Middle frontal gyrus (tissue), 1 donor: ENCODE results near the gene SLC9C2.
"Not testable (repeated sequence)": the region's sequence is repeated elsewhere in the genome, so short reads cannot be mapped to it uniquely, and the experiment has no call there.

Experiments used
- DNase-seq: peaks from one replicate; pipeline ENCODE4 v3.0.0-alpha.2; 2015; ENCODE audit warnings: low spot score; ENCODE audit errors: extremely low spot score

Gene SLC9C2

DNA sequence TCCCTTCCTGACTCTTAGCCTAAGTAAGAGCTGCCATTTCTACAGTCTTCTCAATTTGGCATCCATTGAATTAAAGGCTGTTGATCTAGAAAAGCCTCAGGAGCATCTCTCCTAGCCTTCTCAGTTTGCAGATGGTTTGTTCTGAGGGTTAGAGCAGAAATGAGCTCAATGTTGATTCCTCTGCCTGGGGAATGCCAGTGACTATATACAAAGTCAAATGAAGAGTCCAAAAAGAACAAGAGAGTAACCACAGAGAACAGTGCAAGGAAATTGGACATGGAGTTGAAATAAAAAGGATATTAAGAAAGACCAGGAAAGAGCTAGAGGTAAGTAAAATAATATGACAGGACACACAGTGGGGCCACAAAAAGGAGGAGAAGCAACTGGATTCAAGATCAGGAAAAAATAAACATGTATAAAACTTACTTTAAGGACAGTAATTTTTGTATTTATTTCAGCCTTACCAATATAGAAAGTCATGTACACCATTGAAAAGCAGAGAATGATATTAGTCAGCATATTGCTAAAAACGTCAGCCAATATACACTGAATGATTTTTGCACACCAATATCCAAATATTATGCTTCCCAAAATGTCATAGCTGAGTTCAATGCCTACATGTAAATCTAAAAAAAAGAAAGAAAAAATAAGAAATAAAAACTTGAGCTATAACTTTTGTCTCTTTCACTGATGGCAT, 21.3 kb downstream of the SLC9C2 start:
- no peak for DNase-seq

DNA sequence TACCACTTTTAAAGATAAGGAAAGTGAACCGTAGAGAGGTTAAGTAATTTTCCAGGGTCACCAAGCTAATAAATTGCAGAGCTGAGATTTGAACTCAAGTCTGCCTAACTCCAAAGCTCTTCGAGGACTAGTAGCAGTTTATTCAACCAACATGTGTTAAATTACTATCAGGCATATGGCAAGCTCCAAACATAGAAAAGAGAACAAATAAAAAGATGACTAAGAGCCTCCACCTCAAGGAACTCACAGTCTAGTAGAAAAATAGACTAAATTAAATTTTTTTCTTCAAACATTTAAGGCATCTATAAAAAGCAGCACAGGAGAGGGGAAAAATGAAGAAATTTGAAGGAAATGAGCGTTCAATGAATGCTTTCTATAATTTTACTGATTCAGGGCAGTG, 22.2 kb downstream of the SLC9C2 start:
- no peak for DNase-seq

DNA sequence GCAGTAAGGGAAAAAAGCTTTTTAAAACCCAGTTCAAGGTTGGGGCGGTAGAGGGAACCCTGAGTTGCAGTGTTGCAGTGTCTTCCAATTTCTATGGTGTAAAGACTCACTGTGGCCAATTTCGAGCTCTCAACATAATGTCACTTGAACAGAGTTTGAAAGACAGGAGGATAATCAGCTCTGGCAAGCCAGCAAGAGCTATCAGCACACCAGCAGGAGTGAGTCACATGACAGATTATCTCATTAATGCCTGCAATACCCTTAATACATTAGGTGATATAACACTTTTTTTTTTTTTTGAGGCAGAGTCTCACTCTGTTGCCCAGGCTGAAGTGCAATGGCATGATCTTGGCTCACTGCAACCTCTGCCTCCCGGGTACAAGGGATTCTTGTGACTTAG, 22.8 kb downstream of the SLC9C2 start:
- no peak for DNase-seq

DNA sequence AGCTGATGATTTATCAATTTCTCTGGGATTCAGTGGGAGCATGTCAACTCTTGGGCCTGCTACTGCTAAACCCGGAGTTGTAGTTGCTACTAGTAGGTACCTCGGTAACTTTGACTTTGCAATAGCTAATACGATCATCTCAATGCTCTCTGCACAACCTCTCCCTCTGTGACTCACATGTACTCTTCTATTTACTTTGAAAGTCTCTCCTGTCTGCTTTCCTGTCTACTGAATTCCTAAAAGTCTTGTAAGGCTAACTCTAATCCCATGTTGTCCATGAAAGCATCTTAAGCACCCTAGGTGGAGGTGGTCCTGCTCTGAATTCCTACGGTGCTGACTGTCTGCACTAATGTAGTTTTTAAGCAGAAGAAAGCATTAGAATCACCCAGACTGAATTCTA, 29.3 kb downstream of the SLC9C2 start:
- no peak for DNase-seq

DNA sequence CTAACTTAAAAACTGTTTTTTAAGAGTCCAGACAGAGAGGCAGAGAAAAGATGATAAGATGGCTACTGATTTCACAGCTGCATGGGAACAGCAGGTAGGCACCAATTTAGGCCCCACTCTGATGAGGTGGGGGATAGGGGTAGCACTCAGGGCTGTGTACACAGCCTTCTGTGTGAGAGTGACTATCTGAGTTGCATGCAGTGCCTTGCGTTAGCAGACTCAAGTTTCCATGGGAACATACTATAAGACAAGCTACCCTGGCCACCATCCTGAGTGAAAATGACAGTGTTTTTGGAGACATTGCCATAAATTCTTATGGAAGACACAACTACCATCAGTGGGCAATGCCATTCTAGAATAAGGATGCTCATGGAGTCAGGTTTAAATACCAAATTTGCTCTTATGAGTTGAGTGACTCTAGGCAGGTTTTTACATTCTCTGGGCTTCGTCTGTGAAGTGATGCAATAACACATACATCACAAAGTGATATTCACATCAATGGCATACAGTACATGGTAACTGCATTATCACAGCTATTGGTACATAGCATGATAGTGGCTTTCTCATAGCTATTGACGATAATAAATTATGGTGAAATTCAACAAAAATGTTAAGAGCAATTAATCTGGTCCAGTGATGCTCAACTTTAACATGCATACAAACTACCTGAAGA, 30.5 kb downstream of the SLC9C2 start:
- no peak for DNase-seq

DNA sequence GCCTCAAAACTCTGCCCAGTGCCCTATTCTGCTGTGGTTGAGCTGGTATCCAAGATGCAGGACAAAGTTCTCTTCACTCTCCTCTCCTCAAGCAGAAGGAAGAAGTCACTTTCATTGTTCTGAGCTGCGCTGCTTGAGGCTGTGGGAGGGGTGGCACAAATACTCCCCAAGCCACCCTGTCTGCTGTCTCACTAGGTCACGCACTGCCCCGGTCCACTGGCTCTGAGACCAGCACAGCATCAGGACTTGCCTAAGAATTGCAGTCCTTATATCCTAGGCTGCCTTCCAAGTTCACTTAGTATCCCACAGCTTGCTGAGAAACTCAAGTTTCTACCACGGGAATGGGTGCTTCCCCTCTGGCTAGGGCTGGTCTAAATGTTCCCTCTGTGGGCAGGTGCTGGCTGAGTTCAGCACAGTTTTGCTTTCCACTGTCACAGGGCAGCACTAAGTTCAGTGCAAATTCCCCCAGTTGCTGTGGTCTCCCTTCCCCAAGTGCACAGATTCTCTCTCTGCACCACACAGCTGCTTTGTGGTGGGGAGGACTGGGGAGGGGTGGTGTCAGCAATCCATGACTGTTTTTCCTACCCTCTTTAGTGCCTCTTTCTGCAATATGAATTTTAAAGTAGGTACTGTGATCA, 32.4 kb downstream of the SLC9C2 start:
- DNase-seq, result no peak

DNA sequence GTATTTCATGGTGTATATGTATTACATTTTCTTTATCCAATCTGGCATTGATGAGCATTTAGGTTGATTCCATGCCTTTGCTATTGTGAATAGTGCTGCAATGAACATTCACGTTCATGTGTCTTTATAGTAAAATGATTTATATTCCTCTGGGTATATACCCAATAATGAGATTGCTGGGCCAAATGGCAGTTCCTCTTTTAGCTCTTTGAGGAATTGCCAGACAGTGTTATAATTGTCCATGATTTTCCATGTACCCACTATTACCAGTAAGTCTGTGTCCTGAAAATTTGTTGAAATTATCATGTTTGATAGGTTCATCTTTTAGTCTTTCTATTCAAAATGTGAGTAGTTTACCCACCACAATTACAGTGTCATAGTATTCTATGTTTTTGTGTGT, 34.4 kb downstream of the SLC9C2 start:
- DNase-seq, result no peak

DNA sequence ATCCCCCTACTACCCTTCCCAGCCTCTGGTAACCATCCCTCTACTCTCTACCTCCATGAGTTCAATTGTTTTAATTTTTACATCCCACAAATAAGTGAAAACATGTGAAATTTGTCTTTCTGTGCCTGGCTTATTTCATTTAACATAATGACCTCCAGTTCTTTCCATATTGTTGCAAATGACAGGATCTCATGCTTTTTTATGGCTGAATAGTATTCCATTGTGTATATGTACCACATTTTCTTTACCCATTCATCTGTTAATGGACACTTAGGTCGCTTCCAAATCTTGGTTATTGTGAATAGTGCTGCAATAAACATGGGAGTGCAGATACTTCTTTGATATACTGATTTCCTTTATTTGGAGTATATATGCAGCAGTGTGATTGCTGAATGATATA, 39.0 kb downstream of the SLC9C2 start:
- DNase-seq, result not testable (repeated sequence)

DNA sequence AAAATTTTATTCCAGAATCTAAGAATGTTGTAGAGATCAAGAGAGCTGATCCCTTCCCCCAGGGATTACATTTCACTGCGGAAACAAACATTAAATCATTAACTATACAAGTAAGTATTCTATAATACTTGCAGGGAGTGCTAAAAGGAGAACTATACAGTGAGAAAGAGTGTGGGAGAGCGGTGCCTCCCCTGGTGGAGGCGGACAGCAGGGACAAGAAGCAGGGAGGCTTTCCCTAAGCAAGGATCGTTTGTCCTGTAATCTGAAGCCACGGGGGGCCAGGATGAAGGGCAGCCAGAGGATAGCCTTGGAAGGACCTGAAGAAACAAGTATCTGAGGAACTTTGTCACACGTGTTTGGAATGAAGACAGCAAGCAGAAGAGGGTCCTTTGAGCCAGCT, 40.1 kb downstream of the SLC9C2 start:
- no peak for DNase-seq

DNA sequence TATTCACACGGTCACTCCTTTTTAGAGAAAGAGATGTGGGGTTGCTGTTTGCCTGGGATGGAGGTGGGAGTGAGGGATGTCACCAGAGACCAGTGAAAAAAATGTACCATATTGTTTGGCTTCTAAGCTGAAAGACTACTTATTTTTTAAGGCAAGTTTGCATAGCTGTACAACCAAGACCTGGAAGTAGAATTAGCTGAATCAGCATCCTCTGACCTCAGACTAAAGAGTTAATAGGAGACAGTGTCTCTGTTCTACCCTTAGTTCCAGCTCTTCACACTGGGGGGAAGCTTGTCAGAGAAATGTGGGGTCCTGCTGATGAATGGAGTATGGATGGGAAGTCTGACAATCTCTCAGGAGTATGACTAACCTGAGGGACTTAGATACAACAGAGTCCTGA, 41.6 kb downstream of the SLC9C2 start:
- DNase-seq, result no peak

DNA sequence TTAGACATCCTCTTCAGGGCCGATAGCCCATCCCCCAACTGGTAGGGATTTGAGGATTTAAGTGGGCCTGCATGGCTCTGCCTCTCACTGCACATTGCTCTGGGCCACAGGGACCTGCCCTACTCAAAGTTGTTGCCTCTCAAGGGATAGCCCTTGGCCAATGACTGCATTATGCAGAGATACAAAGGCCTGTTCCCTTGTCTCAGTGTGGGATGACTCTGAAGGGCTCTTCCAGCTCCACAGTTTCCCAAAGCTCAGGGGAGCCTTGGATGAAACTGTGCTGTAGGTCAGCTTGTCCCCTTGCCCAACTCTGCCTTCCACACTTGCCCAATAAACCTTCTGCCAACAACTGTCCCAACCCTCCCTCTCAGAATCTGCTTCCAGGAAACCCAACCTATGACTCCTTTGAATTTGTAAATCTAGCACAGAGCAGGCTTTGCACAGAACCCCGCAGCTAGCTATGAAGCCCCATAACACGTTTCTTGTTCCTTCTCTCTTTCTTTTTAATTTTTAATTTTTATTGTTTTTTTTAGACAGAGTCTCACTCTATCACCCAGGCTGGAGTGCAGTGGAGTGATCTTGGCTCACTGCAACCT, 42.5 kb downstream of the SLC9C2 start:
- DNase-seq, result no peak

DNA sequence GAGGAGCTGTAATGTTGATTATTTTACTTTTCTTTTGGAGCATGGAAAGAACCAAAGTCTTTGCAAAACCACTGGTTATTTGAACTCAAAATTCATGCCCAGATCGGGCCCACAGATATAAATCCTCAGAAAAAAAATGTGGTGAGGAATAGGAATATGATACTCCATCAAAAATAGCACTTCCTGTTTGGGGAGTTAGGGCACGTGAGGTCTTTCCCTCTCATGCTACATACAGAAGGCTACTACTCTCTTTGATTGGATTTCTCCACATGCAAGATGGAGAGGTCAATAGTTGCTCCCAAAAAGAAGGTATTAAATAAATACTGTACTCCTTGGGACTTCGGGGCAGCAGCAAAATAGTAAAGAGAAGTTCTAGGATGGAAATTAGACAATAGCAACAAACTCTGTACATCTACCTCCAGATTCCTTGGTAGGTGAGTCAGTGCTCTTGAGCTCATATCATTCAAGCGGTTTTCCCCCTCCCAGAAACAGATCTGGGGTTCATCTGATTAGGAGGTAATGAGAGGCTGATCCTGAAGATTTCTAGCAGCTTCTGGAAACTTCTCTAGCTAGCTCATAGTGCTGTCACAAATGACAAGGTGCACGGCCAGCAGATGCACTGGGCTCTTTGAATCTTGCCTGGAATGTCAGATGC, 47.1 kb downstream of the SLC9C2 start:
- DNase-seq, result no peak

DNA sequence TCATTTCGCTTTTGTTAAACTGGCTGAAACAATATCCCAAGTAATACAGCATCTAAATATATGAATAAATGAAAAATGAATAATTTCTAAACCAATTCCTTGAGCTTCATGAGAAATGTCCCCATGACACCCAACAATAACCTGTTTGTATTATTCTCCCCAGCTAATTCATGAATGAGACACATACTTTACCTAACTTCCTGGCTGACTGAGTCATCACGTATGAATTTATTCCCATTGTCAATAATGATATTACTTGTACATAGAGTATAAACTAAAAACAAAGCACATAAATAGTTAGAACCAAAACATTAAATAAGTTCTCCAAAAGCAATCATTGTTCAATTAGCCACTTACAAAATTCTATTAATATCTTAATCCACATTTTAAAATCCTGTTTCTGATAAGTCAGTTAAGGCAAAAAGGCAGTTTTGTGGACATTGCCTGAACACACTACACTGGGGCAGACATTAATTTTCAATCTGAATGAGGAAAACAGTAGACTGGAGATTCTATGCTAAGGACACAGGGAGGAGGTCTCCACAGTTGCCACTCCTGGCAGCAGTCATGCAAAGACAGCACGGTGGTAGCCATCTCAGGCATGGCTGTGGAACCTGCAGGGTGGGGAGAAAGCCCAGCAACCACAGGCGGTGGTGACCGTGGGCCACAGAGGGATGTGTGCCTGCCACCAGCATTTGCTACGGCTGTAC, 48.2 kb downstream of the SLC9C2 start:
- DNase-seq, result no peak

DNA sequence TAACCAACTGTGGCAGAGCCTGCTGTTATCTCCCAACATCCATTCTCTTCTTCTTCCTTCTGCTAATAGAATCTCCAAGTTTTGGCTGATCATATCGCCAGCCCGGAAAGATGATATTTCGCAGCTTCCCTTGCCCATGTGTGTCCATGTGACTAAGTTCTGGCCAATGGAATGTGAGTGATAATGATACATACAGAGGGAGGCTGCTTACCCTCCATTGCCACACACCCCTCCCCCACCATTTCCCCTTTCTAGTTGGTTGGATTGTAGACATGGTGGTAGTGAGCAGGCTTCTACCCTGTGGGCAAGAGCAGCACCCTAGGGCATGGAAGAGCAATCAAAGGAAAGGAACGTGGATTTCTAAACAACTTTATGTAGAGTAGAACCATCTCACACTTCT, 48.8 kb downstream of the SLC9C2 start:
- no peak for DNase-seq

DNA sequence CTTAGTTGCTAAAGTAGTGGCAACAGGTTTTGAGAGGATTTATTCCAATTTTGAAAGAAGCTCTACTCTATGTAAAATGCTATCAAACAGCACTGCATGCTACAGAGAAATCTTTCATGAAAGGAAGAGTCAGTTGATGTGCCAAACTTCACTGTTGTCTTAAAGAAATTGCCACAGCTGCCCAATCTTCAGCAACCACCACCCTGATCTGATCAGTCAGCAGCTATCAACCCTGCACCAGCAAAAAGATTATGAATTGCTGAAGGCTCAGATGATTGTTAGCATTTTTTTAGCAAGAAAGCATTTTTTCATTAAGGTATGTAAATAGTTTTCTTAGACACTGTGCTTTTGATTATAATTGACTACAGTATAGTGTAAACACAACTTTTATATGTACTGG, 49.6 kb downstream of the SLC9C2 start:
- DNase-seq, result no peak

DNA sequence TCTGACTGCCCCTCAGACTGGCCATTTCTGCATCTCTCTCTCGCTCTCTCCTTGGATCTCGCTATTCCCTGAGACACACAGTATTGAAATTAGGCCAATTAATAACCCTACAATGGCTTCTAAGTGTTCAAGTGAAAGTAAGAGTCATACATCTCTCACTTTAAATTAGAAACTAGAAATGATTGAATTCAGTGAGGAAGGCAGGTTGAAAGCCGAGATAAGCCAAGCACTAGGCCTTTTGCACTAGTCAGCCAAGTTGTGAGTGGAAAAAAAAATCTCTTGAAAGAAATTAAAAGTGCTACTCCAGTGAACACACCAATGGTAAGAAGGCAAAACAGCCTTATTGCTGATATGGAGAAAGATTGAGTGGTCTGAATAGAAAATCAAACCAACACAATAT, 51.2 kb downstream of the SLC9C2 start:
- no peak for DNase-seq

DNA sequence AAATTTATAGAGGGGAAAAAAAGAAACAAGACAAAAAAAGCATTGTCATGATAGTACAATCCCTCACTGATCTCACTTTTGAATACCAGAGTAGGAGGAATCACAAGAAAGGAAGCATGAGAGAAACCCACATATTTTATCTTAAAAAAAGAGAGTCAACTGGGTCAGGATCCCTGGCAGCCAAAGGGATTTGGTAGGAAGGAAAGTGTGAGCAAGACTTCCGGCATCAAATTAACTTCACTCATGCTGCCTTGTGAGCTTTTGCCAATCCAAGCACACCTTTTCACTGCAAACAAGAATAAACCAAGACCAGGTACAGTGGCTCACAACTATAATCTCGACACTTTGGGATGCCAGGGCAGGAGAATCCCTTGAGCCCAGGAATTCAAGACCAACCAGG, 53.1 kb downstream of the SLC9C2 start:
- DNase-seq, result no peak

DNA sequence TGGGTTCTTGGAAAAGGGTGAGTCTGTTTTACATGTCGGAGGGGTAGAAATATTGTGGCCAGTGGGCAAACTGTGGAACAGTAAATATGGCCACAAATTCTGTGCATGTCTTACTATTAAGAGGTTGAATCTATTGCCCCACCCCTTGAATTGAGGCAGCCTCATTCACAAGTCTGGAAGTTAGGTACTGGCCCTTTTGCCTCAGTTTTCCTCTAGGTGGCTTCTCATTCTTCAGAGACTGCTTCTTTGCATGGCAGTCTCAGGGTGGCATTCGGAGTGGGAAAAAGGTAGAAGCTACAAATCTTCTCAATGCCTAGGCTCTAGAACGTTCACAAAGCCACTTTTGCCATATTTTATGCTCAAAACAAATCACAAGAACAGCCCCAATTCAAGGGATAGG, 57.2 kb downstream of the SLC9C2 start:
- no peak for DNase-seq

DNA sequence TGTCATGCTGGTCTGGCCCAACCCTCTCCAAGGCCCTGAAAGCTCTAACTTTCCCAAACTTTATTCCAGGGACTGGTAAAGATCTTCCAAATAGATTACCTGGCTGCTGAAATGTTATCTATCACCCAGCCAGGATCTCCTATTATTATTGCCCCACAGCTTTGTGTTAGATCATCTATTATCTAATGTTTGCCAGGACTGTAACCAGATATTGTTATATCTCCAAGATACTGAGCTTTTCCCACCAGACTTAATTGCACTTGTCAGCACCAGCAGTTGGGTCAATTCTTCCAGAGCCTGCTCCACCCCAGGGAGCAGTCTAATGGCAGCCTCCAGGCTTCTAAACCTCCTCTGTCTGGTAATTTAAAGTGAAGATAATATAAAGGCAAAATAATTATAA, 66.6 kb downstream of the SLC9C2 start:
- no peak for DNase-seq

DNA sequence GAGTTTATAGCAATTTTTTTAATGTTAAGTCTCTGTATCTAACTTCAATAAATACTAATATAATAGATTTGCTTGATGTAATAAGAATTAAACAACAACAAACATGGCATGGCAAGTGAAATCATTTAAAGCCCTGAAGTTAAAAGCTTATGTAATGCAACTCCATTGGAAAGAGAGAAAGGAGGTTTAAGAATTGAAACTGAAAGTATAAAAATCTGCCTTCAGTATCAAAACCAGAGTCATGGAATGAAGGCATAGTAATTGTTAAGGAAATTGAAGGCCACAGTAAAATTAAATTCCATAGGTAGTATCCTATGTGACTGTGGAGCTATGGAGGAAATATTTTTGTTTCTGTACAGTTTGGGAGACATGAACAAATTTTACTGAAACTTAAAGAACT, 70.6 kb downstream of the SLC9C2 start:
- DNase-seq, result no peak
